GM10248 (cell line): ENCODE data around the gene PAM.
"Not testable (repeated sequence)": the region's sequence is repeated elsewhere in the genome, so short reads cannot be mapped to it uniquely, and the experiment has no call there.

ENCODE experiments used
- CTCF ChIA-PET: fragments of 300-600 bp; sonication (Branson Sonifier 250); formaldehyde crosslinking; extraction: SDS; loops from one replicate; lab custom pipeline; 2021; ENCODE audit warnings: antibody characterized with exemption; lab: Yijun Ruan, JAX
- POLR2A ChIA-PET: fragments of 350-650 bp; sonication (Branson Sonifier 250); formaldehyde crosslinking; extraction: SDS; loops from one replicate; lab custom pipeline; 2020; ENCODE audit warnings: antibody characterized with exemption; lab: Yijun Ruan, JAX
- DNase-seq: peaks from one replicate; pipeline ENCODE4 v3.0.0; 2012; ENCODE audit errors: extremely low spot score
- TF ChIP-seq, protein P1 (sequence below): IDR thresholded peaks from 2 replicates; pipeline ENCODE4 v1.5.1; 2012; ENCODE audit warnings: mild to moderate bottlenecking, low read depth; ENCODE audit errors: extremely low read depth, missing control alignments, control extremely low read depth

The PAM gene

DNA sequence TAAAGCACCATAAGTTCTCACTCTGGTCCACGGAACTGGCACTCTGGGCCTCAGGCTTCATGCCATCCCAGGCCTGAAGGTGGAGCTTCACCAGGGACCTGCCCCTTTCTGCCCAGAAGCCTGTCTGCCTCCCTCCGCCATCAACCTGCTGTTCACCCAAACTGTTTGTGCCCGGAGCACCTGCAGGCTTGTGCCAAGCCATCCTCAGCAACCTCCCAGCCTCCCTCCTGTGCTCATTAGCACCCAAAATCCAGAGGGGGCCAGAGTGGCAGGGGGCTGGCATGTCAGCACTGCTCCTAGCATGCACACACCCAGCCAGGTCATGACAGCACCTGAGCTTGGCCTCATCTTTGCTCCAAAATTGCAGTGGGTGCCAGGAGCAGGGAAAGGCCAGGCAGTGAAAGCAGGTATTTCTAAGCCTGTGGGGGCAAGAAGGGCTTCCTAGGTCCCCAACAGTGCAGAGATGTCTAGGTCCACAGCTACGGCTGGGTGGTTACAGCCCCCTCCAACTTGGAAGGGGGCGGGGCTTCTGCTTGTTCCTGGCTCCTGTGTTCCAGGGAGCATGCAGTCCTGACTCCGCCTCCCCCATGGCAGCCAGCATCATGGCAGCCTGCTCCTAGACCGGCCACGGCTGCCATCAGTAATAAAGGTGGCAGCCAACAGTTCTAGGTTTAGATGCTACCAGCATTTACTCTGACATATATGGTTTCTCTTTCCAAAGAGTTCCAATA is 279.7 kb downstream of the PAM start:
- CTCF ChIA-PET: interaction anchor here (2.3 kb wide), 1 partner anchor 190 kb away, joined by 6 read pairs; no protein-coding TSS in a partner anchor
- POLR2A ChIA-PET: no interaction called here
- TF ChIP-seq, protein P1, sequence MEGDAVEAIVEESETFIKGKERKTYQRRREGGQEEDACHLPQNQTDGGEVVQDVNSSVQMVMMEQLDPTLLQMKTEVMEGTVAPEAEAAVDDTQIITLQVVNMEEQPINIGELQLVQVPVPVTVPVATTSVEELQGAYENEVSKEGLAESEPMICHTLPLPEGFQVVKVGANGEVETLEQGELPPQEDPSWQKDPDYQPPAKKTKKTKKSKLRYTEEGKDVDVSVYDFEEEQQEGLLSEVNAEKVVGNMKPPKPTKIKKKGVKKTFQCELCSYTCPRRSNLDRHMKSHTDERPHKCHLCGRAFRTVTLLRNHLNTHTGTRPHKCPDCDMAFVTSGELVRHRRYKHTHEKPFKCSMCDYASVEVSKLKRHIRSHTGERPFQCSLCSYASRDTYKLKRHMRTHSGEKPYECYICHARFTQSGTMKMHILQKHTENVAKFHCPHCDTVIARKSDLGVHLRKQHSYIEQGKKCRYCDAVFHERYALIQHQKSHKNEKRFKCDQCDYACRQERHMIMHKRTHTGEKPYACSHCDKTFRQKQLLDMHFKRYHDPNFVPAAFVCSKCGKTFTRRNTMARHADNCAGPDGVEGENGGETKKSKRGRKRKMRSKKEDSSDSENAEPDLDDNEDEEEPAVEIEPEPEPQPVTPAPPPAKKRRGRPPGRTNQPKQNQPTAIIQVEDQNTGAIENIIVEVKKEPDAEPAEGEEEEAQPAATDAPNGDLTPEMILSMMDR: no peak
- no peak for DNase-seq

DNA sequence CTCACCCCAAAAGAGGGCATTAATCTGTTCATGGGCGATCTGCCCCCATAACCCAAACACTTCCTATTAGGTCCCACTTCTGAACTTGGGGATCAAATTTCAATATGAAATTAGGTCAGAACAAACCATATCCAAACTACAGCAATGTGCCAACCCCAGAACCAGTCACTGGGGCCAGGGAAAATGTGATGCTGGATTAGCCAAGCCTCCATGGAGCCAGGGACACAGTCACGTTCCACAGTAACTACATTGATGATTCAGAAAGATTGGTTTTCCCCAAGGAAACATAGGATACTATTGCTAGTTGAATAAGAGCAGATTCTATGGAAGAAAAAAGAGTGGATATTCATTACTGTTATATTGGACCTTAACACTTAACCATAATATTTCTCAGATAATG is 280.6 kb downstream of the PAM start:
- CTCF ChIA-PET: interaction anchor here (1.3 to 2.3 kb wide), 4 partner anchors 11 to 354 kb away, joined by 3 to 11 read pairs (median 4); no protein-coding TSS in a partner anchor
- DNase-seq: no peak
- TF ChIP-seq, protein P1: no peak
- POLR2A ChIA-PET: no interaction called here

DNA sequence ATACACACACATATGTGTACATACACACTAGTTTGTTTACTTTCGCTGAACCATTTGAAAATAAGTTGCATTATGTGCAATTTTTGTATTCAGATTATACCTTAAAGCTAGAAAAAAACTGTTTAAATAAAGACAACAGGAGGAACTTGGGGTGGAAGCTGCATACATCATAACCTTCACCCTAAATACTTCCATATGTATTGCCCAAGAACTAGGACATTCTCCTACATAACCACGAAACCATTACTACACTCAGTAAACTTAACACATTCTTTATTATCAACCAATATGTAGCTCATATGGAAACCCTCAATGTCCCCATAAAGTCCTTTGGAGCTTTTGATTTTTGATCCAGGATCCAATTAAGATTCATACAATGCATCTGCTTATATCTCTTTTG is 281.5 kb downstream of the PAM start:
- ChIA-PET CTCF (interaction anchor here (1.3 to 2.3 kb wide), 4 partner anchors 10 to 355 kb away, joined by 3 to 11 read pairs (median 4); no protein-coding TSS in a partner anchor), POLR2A (no interaction called here)
- no peak for DNase-seq
- TF ChIP-seq, protein P1: no peak

DNA sequence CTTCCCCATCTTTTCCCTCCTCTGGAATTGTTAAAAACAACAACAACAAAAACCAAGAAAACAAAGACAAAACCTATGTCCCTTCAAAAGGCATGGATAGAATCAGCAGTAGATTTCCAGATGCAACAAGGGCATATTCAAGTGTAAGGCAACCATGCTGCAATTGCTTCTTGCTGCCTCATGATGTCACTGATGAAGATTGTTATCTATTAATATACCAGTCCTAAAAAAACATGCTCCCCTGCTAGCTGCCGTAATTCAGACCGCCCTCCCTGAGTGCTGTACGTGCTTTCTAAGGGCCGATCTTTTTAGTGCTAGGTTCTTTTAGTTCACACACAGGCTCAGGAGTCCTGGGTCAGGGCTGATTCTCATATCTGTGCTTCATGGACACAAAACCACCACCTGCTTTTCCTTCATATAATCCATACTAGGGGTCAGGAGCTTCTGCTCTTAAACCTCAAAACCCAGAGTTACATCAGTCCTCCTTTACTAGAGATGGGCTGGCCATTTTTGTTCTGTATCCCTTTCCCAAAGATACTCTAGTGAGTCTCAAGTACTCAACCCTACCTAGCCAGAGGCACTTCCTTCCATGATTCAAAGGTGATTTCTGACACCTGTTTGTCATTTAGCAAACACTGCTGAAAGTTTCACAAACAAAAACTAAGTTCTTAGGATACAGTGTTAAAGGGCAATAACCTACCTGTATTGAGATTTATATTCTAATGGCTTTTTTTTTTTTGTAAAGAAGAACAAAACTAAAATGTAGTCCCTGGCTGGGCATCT is 282.8 kb downstream of the PAM start:
- CTCF ChIA-PET: no interaction called here

DNA sequence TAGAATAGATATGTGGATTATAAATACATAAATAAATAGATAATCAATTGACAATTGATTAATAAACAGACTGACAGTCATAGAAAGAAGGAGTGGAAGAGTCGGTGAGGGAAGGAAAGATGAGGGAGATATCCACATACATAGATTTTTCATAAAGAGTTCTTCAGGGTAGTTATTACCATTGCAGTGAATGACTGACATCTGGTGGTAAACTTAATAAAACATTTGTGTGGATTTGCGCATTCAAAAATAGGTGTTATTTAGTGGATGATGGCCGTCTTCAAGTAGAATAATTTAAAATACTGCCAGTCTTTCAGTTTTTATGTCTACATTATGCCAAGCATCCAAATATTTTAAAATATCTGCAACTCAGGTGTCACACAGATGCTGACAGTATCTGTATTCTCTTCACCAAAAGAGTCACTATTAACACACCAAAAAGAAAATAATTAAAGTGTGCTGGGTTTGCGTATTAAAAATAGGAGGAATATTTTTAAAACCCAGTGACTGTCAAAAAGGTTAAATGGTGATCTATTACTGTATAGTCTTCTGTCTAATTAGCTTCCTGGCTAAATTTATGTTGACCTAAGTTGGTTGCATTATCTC is 286.1 kb downstream of the PAM start:
- TF ChIP-seq, protein P1: peak; percentile 46
- DNase-seq: peak; percentile 16
- ChIA-PET POLR2A (no interaction called here), CTCF (interaction anchor here (0.9 to 1.7 kb wide), 7 partner anchors 10 to 459 kb away, joined by 3 to 11 read pairs (median 3); no protein-coding TSS in a partner anchor)

More for the DNA sequence above, 282.8 kb downstream of the PAM start:
- no peak for DNase-seq
- TF ChIP-seq, protein P1: no peak
- POLR2A ChIA-PET: no interaction called here

DNA sequence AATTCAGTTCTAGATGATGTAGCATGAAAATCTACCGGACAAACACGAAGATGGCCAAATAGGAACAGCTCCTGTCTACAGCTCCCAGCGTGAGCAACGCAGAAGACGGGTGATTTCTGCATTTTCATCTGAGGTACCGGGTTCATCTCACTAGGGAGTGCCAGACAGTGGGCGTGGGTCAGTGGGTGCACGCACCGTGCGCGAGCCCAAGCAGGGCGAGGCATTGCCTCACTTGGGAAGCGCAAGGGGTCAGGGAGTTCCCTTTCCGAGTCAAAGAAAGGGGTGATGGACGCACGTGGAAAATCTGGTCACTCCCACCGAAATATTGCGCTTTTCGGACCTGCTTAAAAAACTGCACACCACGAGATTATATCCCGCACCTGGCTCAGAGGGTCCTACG is 291.6 kb downstream of the PAM start:
- DNase-seq, POLR2A ChIA-PET: not testable (repeated sequence)
- CTCF ChIA-PET: interaction anchor here (1.1 to 1.2 kb wide), 2 partner anchors 11 to 178 kb away, joined by 3 read pairs; no protein-coding TSS in a partner anchor
